ENCODE measurements around the gene RXRA.

GRCh38 chr9:134462318-134462717 is 136.1 kb downstream of the RXRA start:
- TF ChIP-seq SP2 (tag by site-specific recombination; IDR thresholded peaks at IDR 0.05), result no peak
- no peak for TF ChIP-seq ZNF221 (tag by site-specific recombination; IDR thresholded peaks at IDR 0.05; ENCODE audit: borderline replicate concordance)
- TF ChIP-seq ZEB2 (tag by site-specific recombination; IDR thresholded peaks at IDR 0.05), result no peak
- no peak for TF ChIP-seq ZNF24 (tag by site-specific recombination; IDR thresholded peaks at IDR 0.05)

Data from HEK293 (cell line).